Measurements from ENCODE around the gene CLSTN3. TPM values are rescaled to one million over a fixed set of nuclear protein-coding genes. Genes with fewer than 3 reads are reported as not detected.

CLSTN3 gene
- total RNA-seq, 1 donor from 2014 or later, result 30.4 TPM

DNA sequence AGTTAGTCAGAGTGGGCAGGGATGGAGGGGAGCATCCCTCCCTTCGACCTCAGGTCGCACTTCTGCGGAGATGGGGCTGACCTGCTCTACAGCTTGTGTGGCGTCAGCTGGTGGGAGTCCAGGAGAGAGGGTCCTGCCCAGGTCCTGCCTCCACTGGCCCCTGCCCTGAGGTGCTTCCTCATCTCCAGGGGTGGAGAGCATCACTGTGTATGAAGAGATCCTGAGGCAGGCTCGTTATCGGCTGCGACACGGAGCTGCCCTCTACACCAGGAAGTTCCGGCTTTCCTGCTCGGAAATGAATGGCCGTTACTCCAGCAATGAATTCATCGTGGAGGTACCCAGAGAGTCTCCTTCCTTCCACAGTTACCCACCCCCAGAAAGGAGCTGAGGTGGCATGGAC, 20.2 kb downstream of the CLSTN3 start:
- no peaks in the 10 kb centered on the region for H3K9me3 Mint-ChIP-seq
- H3K4me3 Mint-ChIP-seq, result no peak overlapping the region
- H3K4me1 Mint-ChIP-seq, result no peaks in the 10 kb centered on the region

DNA sequence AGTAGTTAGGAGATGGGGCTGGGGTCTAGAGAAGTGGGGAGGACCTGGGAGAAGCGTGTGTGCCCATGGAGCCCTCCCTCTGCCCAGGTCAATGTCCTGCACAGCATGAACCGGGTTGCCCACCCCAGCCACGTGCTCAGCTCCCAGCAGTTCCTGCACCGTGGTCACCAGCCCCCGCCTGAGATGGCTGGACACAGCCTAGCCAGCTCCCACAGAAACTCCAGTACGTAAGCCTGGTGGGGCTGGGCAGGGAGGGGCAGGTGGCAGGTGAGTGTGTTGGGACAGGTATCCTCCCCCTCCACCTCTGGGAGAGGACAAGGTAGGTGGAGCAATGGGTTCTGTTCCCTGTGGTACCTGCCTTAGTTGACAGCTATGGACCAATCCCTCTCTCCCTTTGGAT, 20.7 kb downstream of the CLSTN3 start:
- H3K27me3 Mint-ChIP-seq (ENCODE audit: low read depth), result no peaks in the 10 kb centered on the region
- H3K36me3 Mint-ChIP-seq (ENCODE audit: low read depth), result peaks cover 4% of the 10 kb centered on the region
- H3K27ac Mint-ChIP-seq (ENCODE audit: unreplicated experiment), result no peak overlapping the region
- no peak for DNase-seq (ENCODE audit: low read depth, low spot score)
- no peak overlapping the region for H3K4me3 Mint-ChIP-seq
- H3K9me3 Mint-ChIP-seq, result no peaks in the 10 kb centered on the region
- no peaks in the 10 kb centered on the region for H3K4me1 Mint-ChIP-seq
- TF ChIP-seq, protein P1, sequence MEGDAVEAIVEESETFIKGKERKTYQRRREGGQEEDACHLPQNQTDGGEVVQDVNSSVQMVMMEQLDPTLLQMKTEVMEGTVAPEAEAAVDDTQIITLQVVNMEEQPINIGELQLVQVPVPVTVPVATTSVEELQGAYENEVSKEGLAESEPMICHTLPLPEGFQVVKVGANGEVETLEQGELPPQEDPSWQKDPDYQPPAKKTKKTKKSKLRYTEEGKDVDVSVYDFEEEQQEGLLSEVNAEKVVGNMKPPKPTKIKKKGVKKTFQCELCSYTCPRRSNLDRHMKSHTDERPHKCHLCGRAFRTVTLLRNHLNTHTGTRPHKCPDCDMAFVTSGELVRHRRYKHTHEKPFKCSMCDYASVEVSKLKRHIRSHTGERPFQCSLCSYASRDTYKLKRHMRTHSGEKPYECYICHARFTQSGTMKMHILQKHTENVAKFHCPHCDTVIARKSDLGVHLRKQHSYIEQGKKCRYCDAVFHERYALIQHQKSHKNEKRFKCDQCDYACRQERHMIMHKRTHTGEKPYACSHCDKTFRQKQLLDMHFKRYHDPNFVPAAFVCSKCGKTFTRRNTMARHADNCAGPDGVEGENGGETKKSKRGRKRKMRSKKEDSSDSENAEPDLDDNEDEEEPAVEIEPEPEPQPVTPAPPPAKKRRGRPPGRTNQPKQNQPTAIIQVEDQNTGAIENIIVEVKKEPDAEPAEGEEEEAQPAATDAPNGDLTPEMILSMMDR (conservative IDR thresholded peaks at IDR 0.05), result no peak

More for the DNA sequence above, 20.2 kb downstream of the CLSTN3 start:
- peaks cover 4% of the 10 kb centered on the region for H3K36me3 Mint-ChIP-seq (ENCODE audit: low read depth)
- no peaks in the 10 kb centered on the region for H3K27me3 Mint-ChIP-seq (ENCODE audit: low read depth)
- DNase-seq (ENCODE audit: low read depth, low spot score), result no peak
- no peak overlapping the region for H3K27ac Mint-ChIP-seq (ENCODE audit: unreplicated experiment)
- TF ChIP-seq, protein P1 (conservative IDR thresholded peaks at IDR 0.05), result no peak

DNA sequence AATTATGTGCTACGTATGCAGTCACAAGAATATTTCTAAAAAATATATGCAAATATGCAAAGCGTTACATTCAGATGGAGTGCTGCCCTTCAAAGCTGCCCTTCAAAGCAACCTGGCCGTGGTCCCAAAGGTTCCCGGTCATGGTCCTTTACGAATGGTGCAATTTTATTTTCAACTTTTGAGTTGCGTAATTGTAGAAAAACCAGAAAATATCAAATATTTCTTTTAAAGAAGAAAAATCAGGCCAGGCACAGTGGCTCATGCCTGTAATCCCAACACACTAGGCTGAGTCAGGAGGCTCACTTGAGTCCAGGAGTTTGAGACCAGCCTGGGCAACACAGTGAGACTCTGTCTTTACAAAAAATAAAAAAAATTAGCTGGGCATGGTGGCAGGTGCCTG, 21.4 kb downstream of the CLSTN3 start:
- Mint-ChIP-seq H3K4me1 (no peaks in the 10 kb centered on the region), H3K4me3 (no peak overlapping the region), H3K27ac (ENCODE audit: unreplicated experiment) (no peak overlapping the region), H3K9me3 (no peaks in the 10 kb centered on the region), H3K27me3 (ENCODE audit: low read depth) (no peaks in the 10 kb centered on the region), H3K36me3 (ENCODE audit: low read depth) (peaks cover 4% of the 10 kb centered on the region)
- TF ChIP-seq, protein P1 (conservative IDR thresholded peaks at IDR 0.05), result no peak
- DNase-seq (ENCODE audit: low read depth, low spot score), result no peak

DNA sequence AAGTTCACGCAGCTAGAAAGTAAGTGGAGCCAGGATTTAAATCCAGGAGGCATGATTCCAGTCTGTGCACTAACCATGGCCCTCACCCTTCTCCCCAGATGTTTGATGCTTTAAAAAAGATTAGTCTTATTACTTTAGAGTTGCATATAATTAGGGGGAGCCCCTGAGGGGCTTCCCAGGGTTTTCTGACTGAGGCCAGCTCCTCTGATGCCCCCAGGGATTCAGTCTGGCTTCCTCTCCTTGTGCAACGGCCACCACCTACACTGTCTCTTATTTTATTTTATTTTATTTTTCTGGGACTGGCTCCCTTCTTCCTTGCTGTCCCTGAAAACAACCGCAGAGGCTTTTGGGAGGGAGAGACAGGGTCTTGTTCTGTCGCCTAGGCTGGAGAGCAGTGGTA, 22.6 kb downstream of the CLSTN3 start:
- Mint-ChIP-seq H3K9me3 (no peaks in the 10 kb centered on the region), H3K27me3 (ENCODE audit: low read depth) (no peaks in the 10 kb centered on the region), H3K4me3 (no peak overlapping the region), H3K4me1 (no peaks in the 10 kb centered on the region), H3K36me3 (ENCODE audit: low read depth) (peaks cover 4% of the 10 kb centered on the region), H3K27ac (ENCODE audit: unreplicated experiment) (no peak overlapping the region)
- no peak for DNase-seq (ENCODE audit: low read depth, low spot score)
- TF ChIP-seq, protein P1 (conservative IDR thresholded peaks at IDR 0.05), result no peak

DNA sequence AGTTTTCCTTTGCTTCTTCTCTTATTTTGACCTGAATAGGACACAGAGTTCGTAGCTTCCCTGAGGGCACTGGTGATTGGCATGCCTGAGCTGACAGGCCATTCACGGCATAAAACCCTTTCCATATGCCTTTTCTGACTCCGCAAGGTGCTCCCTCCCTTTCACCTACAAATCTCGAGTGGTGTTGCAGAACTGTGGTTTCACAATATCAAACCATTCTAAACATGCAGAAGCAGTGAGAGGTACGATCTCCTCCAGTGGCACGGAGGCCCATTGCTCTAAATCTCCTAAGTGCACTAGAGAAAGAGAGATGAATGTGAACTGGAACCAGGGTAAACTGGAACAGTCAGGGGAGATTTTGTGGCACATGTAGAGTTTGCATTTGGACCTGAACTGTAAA, 23.9 kb downstream of the CLSTN3 start:
- TF ChIP-seq, protein P1 (conservative IDR thresholded peaks at IDR 0.05), result no peak
- Mint-ChIP-seq H3K27me3 (ENCODE audit: low read depth) (no peaks in the 10 kb centered on the region), H3K9me3 (no peaks in the 10 kb centered on the region), H3K36me3 (ENCODE audit: low read depth) (peaks cover 2% of the 10 kb centered on the region), H3K27ac (ENCODE audit: unreplicated experiment) (no peak overlapping the region), H3K4me1 (no peaks in the 10 kb centered on the region), H3K4me3 (no peak overlapping the region)
- DNase-seq (ENCODE audit: low read depth, low spot score), result no peak

Measured in neural crest cell (in vitro differentiated cells).